GM12875 (cell line): ENCODE results near the gene ST6GALNAC3.

ENCODE experiments used
- H3K4me3 ChIP-seq: one replicate; pipeline ENCODE4 v1.5.1; 2011; ENCODE audit warnings: low read depth, low read length, control low read depth
- TF ChIP-seq, protein P1 (sequence below): IDR thresholded peaks from 2 replicates; pipeline ENCODE4 v1.5.1; 2011; ENCODE audit warnings: low read depth, mild to moderate bottlenecking, control low read depth, inconsistent platforms, low read length, moderate library complexity, borderline replicate concordance; ENCODE audit not compliant: insufficient read depth

Gene ST6GALNAC3

DNA sequence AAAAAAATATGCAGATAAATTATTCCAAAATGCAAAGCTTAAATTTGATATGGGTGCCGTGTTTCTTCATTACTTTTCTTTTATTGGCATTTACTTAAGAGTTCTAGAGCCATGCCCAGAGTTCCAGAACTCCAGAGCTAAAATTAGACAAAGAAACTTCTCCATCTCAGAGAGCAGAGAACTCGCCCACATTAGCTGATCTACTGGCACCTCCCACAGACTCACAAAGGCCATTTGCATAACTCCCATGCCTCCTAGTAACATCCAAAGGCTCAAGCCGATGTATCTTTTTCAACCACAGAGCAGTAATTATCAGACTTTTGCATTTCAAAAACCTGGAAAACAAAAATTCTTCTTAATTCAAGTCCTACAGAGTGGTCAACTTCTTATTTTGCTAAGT lies 468.9 kb downstream of the ST6GALNAC3 start:
- H3K4me3 ChIP-seq: no peak overlapping the region
- TF ChIP-seq, protein P1, sequence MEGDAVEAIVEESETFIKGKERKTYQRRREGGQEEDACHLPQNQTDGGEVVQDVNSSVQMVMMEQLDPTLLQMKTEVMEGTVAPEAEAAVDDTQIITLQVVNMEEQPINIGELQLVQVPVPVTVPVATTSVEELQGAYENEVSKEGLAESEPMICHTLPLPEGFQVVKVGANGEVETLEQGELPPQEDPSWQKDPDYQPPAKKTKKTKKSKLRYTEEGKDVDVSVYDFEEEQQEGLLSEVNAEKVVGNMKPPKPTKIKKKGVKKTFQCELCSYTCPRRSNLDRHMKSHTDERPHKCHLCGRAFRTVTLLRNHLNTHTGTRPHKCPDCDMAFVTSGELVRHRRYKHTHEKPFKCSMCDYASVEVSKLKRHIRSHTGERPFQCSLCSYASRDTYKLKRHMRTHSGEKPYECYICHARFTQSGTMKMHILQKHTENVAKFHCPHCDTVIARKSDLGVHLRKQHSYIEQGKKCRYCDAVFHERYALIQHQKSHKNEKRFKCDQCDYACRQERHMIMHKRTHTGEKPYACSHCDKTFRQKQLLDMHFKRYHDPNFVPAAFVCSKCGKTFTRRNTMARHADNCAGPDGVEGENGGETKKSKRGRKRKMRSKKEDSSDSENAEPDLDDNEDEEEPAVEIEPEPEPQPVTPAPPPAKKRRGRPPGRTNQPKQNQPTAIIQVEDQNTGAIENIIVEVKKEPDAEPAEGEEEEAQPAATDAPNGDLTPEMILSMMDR: no peak

DNA sequence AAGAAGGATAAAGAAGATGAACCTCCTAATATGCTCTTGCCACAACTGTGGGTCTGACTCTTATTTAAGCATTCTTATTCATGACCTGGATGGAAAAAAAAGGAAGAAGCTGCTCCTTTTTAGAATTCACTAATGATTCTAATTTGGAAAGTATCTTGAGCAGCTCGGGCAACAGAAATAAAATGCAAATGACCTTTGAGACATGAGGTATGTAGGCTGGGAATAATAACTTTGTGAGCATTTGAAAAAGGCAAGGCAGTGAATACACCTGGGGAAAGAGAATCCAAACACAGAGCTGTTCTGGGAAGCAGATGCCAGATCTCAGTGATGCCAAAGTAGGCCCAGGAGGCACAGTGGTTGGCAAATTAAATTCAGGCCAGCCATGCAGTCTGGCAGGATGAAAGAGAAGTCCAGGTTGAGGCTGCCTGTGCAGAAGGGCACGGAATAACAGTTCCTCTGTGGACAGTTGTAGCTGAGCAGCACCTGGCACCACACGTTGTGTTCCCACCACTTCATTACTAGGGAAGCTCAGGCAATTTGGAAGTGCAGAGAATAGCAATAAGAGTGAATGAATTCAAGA lies 471.9 kb downstream of the ST6GALNAC3 start:
- H3K4me3 ChIP-seq: no peak overlapping the region
- TF ChIP-seq, protein P1: no peak

DNA sequence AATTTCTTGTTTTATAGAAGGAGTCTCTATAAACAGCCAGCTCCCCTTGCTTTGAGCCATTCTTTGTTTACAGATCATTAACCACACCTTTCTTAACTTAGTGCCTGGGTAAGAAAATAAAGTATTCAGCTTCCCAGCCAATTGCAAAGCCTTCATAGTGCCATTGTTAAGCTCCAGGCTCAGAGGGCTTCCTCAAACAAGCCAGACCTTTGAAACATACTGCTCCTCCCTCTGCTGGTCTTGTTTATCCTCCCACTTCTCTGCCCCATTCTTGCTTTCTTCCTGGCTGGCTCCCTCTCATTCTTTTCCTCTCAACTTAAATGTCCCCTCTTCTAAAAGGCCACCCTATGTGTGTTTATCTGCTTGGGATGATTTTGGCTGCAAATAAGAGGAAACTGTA lies 473.4 kb downstream of the ST6GALNAC3 start:
- no peak overlapping the region for H3K4me3 ChIP-seq
- TF ChIP-seq, protein P1: no peak

DNA sequence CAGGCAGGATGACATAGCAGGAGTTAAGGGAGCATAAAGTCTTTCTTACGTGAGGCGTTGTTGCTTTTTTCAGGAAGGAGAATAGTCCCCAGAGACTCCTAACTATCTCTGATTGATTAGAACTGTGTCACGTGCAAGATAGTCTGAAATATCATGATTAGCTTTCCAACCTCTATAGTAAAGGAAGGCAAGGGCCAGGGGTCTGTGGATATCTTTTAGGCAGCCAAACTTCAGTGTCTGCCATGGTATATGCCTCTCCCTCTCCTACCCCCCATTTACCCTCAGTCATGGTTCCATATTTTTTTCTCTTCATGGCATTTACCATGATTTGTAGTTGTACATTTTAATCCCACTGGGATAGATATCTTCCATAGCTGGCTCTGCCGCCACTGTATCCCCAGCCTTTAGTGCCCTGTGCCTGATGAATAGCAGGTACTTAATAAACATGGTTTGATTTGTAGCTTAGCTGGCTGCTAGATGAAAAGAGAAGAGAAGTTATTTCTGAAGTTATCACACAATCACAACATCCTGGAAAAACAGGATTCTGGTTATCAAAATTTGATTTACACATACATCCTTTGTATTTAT lies 474.1 kb downstream of the ST6GALNAC3 start:
- H3K4me3 ChIP-seq: no peak overlapping the region
- TF ChIP-seq, protein P1: no peak

DNA sequence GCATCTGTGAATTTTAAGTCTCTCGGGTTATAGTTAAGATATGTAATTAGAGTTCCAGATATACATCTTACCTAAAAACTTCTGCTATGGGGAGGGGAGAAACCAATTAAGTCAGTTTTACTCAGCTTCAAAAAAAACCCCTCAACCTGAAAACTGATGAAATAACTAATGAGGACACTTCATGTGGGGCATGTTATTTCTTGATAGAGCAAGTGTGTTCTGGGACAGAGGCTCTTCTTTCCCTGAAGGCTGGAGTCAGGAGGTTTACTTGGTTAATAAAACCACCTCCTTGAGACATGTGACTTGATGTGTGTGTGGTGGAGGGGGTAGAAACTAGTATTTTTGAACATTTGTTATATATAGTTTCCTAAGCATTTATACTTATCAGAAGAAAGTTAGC lies 479.7 kb downstream of the ST6GALNAC3 start:
- TF ChIP-seq, protein P1: no peak
- no peak overlapping the region for H3K4me3 ChIP-seq

DNA sequence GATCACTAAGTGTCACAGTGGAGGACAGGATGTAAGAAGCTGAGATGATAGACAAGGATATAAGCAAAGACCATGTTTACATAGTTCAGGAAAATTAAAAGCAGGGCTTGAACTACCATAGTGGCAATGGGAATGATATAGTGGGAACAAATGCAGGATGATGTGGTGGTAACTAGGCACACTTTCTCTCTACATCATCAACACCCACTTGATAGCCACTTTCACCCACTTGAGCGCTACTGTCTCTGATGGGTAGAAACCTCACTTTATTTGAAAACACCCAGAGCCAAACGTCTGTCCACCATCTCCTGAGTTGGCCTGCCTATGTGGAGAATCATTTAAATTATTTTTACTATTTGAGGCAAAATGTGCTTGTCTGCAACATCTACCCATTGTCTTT lies 487.7 kb downstream of the ST6GALNAC3 start:
- TF ChIP-seq, protein P1: no peak
- H3K4me3 ChIP-seq: no peak overlapping the region

DNA sequence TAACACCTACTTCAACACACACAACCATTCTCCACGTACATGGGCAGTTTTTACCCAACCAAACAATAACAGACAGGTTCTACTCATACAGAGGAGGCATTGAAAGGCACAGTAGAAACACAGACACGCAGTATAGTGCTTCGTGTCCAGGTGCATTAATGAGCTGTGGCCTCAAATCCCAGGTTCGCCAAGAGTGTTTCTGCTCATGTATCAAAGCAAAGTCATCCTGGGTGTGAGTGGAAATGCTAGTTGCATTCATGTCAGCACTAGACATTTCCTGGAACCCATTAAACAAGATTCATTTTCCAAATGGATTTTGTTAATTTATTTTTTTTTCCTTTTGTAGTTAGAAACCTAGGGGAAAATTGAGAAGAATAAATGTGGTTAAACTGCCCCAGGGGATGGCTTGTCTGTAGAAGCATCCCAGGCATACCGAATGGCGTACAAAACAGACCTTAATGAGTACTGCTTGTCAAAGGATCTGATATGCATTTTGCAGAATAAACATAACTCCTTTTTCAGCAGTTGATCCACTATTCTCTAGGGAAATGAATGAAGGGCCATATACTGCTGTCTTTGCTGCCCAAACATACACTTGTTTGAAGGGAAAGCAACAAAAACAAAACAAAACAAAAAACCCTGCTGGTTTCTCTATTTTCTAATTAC lies 494.2 kb downstream of the ST6GALNAC3 start:
- H3K4me3 ChIP-seq: no peak overlapping the region
- TF ChIP-seq, protein P1: no peak
